Fibroblast of the aortic adventitia (primary cell): ENCODE data around the gene DAPK2. TPM values are rescaled to one million over a fixed set of nuclear protein-coding genes. Genes with fewer than 3 reads are reported as not detected.

Source experiments
- DNase-seq: peaks from one replicate; pipeline ENCODE4 v3.0.0-alpha.2; 2010; ENCODE audit warnings: low read depth
- H3K4me3 ChIP-seq: 2 replicates; pipeline ENCODE4 v1.5.1; 2011; ENCODE audit warnings: low read depth, mild to moderate bottlenecking, control low read depth, low read length, moderate library complexity
- CTCF ChIP-seq: IDR thresholded peaks from 2 replicates; pipeline ENCODE4 v1.5.1; 2011; ENCODE audit warnings: mild to moderate bottlenecking, low read length, control low read depth, inconsistent platforms; ENCODE audit not compliant: insufficient read depth
- total RNA-seq: library from RNA; depleted of rRNA; stranded (reverse); fragments of >200 nt; gene quantifications from 2 replicates; pipeline ENCODE4 v1.2.3, GENCODE V29; 2012; ENCODE audit warnings: low replicate concordance

Gene DAPK2
- total RNA-seq, 1 donor: 3.7 TPM

GRCh38 chr15:64034519-64034918, 11.8 kb downstream of the DAPK2 start:
- no peak overlapping the region for H3K4me3 ChIP-seq
- no peak for DNase-seq
- TF ChIP-seq CTCF: no peak

DNA sequence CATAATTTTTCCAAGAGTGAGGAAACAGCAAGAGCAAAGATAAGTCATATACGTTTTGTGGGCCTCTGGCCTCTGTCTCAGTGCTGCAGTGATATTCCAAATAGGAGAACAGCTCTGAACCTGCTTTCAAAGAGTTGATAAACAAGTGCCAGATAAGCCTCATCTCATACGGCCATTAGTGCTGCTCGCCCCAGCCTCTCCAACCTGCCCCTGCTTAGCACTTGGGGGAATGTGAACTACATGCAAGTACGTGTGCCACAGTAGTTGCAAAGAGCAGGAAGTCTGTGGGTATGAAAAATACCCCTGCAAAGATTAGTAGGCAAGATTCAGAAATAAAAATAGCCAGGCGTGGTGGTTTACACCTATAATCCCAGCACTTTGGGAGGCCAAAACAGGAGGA, 14.0 kb downstream of the DAPK2 start:
- H3K4me3 ChIP-seq: no peak overlapping the region
- no peak for DNase-seq
- no peak for TF ChIP-seq CTCF

GRCh38 chr15:64030123-64030522, 16.2 kb downstream of the DAPK2 start:
- no peak for TF ChIP-seq CTCF
- no peak overlapping the region for H3K4me3 ChIP-seq
- no peak for DNase-seq

DNA sequence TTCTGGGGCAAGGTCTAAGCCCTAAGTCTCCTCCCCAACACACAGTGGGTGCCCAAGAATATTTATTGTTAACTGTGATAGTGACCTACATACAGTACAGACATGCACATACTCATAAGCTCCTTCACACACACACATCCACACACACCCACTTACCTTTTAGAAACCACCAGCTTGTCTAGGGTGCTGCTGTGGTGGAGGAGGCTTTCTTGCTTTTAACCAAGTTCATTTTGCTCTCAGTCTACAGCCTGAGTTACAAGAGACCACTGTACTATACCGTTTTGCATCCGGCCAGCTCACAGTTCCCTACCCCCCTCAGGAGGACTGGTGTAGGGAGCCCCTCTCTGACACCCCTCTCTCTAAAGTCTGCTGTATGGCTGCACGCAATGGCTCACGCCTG, 16.7 kb downstream of the DAPK2 start:
- TF ChIP-seq CTCF: no peak
- no peak for DNase-seq
- no peak overlapping the region for H3K4me3 ChIP-seq

GRCh38 chr15:64029110-64029509, 17.2 kb downstream of the DAPK2 start:
- no peak overlapping the region for H3K4me3 ChIP-seq
- no peak for DNase-seq
- TF ChIP-seq CTCF: no peak

DNA sequence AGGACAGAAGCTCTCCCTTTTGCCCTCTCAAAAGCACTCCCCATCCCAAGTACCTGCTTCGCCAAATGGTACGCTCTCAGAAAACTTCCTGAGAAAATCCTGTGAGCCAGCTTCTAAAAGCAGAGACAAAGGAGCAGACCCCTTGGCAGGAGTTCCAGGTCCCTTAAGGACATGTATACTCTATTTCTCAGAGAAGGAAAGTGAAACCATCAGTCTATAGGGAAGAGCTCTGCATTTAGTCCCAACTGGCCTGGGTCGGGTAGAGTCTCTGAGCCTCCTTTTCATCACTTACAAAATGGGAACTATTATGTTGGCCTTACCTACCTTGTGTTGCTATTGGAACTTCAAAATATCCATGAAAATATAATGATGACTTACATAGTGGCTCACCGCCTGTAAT, 19.7 kb downstream of the DAPK2 start:
- no peak for TF ChIP-seq CTCF
- no peak for DNase-seq
- H3K4me3 ChIP-seq: no peak overlapping the region

DNA sequence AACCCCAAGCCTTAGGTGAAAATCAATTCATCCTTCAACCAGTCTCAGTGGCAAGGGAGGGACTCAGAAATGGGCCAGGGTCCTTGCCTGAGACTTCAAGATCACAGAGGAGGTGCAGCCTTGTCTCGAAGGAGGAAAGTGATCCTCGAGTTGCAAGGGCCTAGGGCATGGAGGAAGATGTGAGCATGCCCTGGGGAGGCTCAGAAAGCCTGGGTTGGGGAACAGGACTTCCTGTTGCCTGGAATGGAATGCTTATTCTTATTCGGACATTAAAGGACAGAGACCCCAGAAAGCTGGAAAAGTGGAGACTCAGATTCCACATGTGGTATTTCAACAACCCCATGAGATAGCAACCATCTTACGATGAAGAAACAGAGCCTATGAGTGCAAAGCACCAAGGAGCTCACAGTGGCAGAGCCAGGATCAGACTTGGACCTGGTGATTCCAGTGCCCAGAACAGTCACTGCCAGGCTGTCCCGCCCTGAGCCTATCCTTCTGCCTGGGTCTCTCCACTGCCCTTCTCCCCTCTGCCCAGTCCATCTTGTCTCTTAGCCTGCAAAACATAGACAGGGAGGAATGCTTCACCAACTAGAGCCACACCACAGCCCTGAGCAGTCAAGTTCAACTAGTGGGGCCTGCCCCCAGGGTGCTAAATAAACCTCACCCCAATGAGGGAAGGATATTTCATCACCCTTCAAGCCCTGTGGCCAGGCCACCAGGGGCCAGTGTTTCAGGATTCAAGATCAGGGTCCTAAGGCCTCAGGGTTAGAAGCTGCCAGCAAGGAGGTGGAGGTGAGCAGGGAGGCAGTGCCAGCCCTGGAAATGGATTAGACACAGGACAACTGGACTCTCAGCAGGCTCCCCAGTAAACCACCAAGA, 21.9 kb downstream of the DAPK2 start:
- no peak for DNase-seq
- no peak for TF ChIP-seq CTCF

More for the DNA sequence above, 21.9 kb downstream of the DAPK2 start:
- H3K4me3 ChIP-seq: no peak overlapping the region
